HL-60 (cell line): ENCODE data around the gene ZMIZ2.

Experiments used
- CTCF ChIP-seq: IDR thresholded peaks from one replicate; pipeline ENCODE4 v1.5.1; 2011; ENCODE audit warnings: low read length, control low read depth, inconsistent platforms; ENCODE audit not compliant: insufficient read depth
- POLR2AphosphoS5 ChIP-seq: IDR thresholded peaks from 2 replicates; pipeline ENCODE4 v1.6.1; 2012; ENCODE audit warnings: low read depth

GRCh38 chr7:44767134-44767911 is 18.7 kb downstream of the ZMIZ2 start:
- TF ChIP-seq CTCF (no peak), POLR2AphosphoS5 (no peak)
